HG03159 (cell line): Measurements from ENCODE around the gene FAM234A.
"Not testable (repeated sequence)": the region's sequence is repeated elsewhere in the genome, so short reads cannot be mapped to it uniquely, and the experiment has no call there.

ENCODE experiments used
- ATAC-seq: cut with Tn5 transposase; IDR thresholded peaks from one replicate; pipeline ENCODE4 v1.9.1; 2021; ENCODE audit warnings: mild to moderate bottlenecking, moderate library complexity; ENCODE audit not compliant: unreplicated experiment

The FAM234A gene

DNA sequence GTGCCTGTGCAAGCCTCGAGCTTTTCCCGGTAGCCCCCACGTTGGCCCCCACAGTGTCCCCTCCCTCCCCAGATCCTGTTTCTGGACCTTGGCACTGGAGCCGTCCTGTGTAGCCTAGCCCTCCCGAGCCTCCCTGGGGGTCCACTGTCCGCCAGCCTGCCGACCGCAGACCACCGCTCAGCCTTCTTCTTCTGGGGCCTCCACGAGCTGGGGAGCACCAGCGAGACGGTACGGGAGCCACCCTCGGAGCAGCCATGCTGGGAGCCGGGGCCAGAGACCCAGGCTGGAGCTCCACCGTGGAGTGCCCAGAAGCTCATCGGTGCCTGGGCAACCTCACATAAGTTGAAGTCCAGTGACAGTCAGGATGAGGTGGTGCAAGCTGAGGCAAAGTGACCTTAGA lies 29.3 kb downstream of the FAM234A start:
- ATAC-seq, result no peak

DNA sequence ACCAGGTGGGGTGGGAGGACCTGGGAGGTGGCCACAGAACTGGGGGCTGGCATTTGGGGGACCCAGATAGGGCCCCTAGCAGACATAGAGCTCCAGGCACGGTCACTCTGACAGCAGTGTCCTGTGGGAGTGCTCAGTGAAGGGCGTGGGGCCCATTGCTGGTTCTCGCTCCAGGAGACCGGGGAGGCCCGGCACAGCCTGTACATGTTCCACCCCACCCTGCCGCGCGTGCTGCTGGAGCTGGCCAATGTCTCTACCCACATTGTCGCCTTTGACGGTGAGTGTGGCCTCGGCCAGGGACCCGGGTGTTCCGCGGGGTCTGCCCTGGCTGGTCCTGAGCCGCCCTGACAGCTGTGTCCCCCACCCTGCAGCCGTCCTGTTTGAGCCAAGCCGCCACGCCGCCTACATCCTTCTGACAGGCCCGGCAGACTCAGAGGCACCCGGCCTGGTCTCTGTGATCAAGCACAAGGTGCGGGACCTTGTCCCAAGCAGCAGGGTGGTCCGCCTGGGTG lies 29.9 kb downstream of the FAM234A start:
- no peak for ATAC-seq

DNA sequence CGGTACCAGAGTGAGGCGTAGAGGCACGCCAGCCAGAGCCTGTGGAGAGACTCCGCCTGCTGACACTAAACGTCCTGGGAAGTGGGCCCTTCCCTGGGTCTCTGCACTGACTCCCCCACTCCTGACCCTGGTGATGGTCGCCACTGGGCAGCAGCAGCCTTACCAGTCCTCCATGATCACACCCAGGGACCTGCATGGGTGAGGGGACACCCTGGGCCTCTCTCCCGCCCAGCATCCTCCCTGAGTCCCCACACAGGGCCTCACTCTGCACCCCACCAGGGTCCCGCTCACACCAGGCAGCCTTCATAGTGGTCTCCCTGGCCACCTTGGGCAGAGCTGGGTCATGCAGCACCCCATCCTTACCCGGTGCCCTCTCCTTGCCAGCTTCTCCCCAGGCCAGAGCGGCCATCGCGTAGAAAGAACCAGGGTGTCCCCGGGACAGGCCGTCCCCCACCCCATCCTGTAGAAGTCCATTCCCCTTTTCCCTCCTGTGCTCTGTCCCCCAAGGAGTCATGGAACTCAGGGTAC lies 30.4 kb downstream of the FAM234A start:
- no peak for ATAC-seq

DNA sequence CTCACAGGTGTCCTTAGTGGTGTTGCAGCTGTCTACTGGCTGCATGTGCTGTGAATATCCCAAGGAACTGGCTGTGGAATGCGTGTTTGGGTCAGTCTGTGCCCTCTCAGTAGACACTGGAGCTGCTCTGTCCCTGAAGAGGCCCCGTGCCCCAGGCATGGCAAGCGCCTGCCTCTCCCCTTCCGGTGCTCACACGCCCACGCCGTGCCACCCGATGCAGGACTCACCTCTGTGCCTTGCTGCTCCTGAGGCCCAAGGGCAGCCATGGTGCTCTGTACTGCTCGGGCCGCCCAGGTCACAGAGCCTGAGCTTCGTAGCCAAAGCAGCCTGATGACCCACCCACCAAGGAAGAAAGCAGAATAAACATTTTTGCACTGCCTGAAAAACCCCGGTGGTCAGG lies 31.1 kb downstream of the FAM234A start:
- no peak for ATAC-seq

DNA sequence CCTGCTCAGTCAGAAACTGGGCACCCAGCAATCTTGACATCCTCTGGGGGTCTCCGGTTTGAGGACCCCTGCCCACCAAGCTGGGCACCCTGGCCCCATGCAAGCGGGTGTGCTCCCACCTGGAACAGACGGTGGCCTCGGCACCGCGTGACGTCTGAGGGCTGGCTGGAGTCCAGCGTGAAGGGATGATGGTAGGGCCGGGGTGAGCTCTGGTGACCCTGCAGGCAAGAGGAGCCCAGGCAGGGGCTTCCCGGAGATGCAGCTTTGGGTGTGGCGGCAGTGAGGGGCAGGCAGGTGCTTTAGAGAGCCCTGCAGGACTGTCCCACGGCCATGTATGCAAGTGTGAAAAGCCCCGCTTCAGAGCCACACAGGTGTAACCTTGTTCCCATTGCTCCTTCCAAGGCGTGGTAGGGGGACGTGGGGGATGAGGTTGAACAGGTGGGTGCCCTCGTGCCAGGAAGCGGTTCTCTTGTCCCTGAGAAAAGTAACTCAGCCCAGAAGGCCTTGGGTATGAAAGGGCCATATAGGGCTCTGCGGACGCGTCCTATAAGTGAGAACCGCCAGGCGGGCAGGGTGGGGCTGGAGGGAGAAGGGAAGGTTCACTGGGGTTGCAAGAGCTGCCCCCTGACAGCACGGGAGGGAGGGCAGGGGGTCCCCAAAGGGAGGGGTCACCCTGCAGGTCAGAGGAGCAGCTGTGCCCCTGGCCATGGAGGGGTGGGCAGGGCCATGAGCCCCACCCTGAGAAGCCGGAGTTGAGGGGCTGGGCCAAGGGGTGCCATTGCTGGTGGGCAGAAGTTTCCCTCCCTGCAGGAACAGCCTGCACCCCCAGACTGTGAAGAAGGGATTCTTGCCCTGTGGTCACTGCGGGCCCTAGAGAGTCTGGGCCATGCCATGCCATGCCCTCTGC lies 31.9 kb downstream of the FAM234A start:
- no peak for ATAC-seq

DNA sequence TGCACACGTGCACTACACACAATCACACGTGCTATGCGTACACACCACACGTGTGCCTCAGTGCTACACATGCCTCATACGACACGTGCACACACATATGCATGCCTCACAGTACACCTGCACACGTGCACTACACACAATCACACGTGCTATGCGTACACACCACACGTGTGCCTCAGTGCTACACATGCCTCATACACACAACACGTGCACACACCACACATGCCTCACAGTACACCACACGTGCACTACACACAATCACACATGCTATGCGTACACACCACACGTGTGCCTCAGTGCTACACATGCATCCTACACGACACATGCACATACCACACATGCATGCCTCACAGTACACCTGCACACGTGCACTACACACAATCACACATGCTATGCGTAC lies 32.9 kb downstream of the FAM234A start:
- not testable (repeated sequence) for ATAC-seq

DNA sequence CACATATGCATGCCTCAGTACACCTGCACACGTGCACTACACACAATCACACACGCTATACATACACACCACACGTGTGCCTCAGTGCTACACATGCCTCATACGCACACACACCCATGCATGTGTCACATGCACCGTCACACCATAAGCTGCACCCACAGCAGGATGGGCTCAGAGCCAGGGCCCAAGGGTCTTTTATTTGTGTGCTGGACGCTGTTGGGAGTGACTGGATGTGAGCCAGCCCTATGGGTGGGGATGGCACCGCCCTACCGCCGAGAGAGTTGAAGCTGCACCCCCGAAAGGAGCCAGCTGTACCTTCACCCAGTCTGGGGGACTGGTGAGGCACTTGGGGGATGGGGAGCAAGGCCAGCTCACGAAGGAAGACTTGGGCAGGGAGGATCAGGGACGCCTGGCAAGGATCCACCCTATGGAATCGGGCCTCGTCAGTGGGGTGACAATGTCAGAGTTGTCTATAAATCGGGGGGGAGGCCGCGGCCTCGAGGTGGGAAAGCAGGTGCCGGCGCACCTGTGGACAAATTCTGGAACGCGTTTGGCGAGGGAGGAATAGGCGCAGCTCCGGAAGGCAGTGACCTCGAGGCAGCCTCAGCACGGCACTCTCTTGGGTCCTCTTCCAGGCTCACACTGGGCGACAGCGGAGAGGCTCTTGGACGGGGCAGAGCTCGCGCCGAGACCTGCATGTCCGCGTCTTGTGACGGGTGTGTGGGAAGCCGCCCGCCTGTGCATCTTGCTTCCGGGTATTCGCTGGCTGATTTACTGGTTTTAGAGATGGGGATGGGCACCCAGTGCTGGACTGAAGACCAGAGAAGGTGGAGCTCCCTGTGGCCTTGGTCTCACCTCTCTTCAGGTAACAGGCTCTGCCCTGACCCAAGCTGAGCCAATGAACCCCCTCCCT lies 33.8 kb downstream of the FAM234A start:
- no peak for ATAC-seq

DNA sequence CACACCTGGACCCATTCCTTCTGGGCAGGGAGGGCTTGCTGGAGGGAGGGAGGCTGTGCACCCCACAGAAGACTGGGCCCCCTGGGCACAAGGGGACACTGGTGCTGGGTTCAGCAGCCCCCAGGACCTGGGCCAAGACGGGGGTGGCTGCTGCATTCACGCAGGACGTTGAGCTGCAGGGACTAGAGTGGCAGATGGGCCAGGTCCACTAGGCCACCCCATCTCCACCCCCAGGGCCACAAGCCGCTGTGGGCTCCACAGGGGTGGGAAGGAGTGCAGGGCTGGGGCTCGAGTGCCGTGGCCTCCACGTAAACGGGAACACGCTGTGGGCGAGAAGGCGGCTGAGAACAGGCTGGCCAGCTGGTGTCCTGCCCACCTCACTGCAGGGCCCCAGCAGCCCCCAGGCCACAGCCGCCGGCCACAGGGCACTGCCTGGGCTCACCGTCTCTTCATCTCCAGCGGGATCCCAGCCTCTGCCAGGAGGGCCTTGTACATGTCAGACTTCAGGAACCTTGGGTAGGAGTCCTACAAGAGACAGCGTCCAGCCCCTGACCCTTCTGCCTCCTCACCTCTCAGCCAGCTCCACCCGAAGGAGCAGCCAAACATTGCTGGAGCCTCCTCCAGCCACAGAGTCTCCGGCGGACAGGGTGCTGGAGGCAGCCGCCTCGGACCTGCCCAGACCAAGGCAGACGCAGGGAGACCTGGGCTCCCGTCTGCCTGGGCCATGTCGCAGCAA lies 34.6 kb downstream of the FAM234A start:
- ATAC-seq, result no peak

DNA sequence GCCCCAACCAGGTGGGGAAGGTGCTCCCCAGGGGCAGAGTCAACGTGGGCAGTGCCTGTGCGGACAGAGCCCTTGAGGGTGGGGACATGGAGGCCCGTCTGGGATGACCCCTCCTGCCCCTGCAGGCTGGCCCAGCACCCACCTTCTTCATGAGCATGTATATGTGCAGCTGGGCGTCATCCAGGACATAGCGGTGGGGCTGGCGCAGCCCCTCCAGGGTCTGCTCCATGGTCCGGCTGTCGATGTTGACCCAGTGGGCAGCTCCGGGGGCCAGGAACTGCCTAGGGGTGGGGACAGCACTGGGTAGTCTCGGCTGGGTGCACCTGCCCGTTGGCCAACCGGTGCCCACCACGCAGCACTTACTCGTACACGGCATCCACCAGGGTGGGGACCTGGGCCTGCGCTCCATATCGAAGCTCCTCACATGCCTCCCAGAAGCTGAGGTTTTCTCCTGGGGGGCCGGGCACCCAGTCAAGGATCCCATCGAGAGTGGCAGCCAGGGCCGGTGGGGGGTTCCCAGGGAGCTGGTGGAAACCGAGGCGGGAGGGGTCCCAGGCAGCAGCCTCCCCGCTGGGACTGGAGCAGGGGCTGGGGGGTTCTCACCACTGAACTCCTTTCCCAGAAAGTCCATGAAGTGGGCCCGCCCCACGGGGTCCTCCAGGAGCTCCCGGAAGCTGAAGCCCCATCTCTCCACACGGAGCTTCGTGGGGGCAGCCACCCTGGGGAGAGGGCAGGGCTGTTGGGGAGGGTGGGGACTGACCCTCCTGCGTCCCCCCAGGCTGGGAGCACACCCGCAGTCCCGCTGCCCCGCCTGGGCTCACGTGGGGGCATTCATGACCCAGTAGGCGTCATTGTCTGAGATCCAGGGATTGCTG lies 36.0 kb downstream of the FAM234A start:
- no peak for ATAC-seq

DNA sequence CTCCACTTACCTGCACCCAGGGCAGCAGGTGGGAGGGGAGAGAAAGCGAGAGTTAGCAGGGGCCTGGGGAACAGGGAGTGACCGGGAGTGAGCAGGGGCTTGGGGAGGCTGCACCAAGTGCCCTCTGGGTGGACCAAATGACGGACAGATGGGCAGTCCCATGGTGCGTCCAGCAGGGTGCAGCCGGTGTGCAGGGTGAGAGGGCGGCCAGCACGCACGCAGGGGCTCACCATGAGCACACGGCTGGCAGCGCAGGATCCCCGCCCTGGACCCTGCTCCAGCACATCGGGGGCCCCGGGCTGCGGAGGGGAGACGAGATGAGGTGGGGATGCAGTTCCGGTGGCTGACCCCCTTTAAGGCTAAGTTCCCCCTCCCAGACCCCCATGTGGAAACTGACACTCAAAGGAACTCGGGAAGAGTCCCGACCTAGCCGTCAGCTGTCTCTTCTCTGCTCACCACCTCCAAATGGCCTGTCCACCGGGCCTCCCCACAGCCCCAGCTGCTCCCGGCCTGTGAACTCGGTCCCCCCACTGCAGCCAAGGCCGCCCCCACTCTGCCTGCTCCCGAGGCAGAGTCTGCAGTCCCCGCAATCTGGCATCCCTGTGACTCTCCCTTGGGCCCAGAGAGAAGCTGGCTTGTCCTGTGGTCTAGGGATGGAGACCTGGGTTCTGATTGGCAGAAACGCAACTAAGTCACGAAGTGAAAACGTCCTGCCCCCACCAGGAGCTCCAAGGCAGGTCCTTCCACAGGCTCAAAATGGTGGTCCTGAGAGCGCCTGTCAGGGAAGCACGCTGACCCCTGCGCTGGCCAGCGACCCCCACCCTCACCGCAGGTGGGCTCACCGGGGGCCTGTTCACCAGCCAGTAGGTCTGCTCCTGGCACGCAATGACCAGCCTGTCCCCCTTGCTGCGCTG lies 38.3 kb downstream of the FAM234A start:
- no peak for ATAC-seq

DNA sequence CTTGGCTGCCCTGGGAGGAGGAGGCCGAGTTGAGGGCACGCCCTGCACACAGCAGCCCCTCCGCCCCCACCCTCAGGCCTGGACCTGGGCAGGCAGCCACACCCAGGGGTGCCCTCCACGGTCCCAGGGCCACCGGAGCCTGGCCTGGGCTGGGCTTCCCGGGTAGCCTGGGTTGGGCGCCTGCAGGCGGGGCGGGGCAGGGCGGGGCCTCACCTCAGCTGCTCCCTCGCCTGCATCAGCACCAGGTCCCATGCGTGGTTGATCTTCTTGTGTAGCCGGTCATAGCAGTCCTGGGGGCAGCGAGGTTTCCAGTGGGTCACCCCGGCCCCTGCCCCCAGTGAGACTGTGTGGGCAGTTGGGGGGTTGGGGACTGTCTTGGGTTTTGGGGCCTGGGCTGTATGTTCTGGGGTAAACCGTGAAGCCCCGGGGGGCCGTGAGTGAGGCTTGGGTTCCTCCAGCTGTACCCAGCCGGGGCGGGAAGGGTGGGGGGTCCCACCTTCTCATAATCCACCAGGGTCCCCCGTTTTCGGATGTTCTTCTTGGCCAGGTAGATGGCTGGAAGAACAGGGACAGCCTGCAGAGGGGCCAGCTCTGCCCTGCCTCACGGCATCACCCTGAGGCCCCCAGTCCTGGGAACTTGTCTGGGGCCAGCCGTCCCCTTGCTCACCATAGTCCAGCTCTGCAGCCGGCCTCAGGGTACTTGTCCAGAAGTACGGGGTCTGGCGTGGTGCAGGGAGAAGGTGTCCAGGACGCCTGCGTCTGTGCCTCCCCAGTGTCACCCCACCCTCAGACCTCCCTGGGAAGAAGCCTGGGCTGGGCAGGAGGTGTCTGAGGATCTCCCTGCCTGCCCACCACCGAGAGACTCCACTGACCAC lies 39.2 kb downstream of the FAM234A start:
- ATAC-seq, result no peak

DNA sequence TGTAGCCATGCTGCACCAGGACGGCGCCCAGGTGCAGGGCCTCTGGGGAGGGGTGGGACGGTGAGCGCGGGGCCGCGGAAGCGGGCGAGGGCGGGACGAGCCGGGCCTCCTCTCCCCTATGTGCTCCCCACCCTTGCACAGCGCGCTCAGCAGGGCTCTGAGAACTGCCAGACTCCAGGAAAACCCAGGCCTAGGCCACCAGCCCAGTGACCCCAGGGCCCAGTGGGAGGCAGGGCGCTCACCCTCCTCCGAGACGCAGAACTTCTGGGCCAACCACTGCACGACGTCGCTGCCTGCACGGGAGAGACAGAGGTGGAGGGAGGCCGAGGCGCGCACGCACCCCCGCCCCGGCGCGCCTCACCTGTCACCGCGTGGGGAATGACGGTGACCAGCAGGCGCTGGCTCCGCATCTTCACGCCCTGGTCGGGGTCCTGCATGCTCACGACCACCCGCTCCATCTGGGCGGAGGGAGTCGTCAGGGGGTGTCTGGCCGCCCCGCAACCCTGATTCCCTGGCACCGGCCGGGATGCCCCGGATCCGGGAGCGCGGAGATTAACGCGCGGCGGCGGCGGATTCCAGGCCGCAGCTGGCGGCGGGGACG lies 40.5 kb downstream of the FAM234A start:
- ATAC-seq, result no peak

DNA sequence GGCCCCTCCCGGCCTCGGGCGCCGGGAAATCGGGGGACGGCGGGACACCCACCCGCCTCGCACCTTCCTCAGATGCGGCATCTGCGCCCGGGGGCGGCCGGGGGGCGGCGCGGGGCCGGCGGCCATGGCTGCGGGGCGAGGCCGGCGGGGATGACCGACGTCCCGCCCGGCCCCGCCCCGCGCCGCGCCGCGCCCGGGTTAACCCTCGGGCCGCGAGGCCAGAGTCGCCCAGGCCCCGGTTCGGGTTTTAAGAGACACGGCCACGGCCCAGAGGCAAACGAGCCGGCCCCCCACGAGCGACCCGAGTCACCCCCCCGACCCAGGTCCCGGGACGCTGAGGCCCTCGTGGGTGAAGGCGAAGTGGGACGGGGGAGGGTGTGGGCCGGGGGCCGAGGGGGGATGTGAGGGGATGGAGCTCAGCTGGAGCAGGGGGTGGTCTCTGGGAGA lies 41.2 kb downstream of the FAM234A start, which contains the start of gene RGS11:
Gene RGS11 (minus strand): TSS at position 159 of the 447 bp plus-strand sequence. CDS start 33 bp downstream, at position 126.
- no peak for ATAC-seq

DNA sequence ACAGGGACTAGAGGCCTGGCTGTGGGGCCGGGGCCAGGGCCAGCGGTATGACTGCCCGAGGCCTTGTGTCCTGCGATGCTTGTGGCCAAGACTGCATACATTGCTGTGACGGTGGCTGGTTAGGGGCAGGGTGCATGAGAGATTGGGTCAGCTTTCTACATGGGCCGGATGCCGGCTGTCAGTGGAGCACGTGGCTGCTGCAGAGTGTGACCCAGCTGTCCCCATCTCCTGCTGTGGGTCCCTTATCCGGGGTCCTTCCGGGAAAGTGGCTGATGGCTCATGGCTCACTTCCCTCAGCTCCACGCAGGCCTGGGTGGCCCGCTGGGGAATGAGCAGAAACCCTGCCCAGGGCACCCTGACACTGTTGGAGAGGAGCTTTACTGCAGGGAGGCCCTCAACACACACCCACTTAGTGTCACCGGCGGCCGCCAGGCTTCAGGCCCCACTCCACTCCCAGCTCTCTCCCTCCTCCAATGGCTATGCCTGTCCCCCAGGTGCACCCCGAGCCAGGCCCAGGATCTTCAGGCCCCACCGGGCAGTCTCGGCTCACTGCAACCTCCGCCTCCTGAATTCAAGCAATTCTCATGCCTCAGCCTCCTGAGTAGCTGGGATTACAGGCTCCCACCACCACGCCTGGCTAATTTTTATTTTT lies 41.9 kb downstream of the FAM234A start:
- no peak for ATAC-seq

DNA sequence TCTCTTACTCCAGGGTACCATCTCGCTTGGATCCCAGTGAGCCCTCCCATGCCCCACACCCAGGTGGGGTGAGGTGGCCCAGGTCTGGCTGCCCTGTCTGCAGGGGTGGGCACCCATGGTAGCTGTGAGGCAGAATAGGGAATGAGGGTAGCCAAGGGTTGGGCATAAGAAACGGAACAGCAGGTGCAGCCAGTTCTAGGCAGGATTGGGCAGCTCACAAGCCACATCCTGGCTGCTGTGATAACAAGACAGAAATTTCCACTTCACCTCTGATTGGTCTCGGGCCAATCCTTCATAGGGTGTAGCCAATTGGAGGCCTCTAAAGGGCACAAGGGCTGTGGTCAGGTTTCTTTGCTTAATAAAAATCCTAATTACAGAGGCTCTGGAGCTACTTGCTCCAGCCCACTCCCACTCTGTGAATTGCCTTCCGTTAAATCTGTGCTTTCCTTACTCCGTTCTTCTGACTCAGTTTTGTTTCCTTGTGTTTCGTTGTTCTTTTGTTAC lies 44.3 kb downstream of the FAM234A start:
- no peak for ATAC-seq

DNA sequence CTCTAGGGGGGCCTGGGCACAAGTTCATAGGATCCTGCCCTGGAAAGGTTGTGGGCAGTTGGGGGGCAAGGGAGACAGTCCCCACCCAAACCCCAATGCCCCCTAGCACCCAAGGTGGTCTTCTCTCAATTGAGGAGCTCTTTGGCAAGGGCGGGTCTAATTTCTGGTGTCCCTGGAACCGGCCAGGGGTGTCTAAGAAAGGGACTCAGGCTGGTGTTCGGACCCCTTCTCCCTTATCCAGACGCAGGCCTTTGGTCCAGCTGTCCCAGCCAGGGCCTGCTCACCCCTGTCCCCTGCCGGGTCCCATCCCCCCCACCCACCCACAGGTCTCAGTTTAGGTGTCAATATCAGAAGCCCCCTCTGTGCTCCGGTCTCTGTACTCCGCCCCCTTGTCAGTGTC lies 44.9 kb downstream of the FAM234A start:
- ATAC-seq, result no peak
